PFSK-1 (cell line): ENCODE measurements around the gene TET2.

Experiments
- FOXP2 ChIP-seq: optimal IDR thresholded peaks from 2 replicates; pipeline ENCODE3; 2011; ENCODE audit warnings: borderline replicate concordance, control low read depth, inconsistent platforms; ENCODE audit not compliant: insufficient read depth; ENCODE audit errors: extremely low read length, extremely low read depth
- POLR2AphosphoS5 ChIP-seq: IDR thresholded peaks from 2 replicates; pipeline ENCODE4 v1.6.1; 2012; ENCODE audit warnings: low read depth, mild to moderate bottlenecking, control low read depth, low read length, moderate library complexity
- SIN3A ChIP-seq: IDR thresholded peaks from 2 replicates; pipeline ENCODE4 v1.6.1; 2012; ENCODE audit warnings: mild to moderate bottlenecking, low read length, moderate library complexity, borderline replicate concordance; ENCODE audit not compliant: insufficient read depth
- TAF1 ChIP-seq: IDR thresholded peaks from 2 replicates; pipeline ENCODE4 v1.6.1; 2012; ENCODE audit warnings: low read length, control low read depth, borderline replicate concordance; ENCODE audit not compliant: insufficient read depth
- TF ChIP-seq, protein P1 (sequence below), 2 experiments: IDR thresholded peaks; 2 replicates each; pipeline versions ENCODE4 v1.6.1 to v1.8.0; 2011 to 2012; ENCODE audit warnings: low read depth in 2 of 2, low read length in 2 of 2, control low read depth in 1 of 2, inconsistent platforms in 1 of 2, mild to moderate bottlenecking in 1 of 2, moderate library complexity in 1 of 2; ENCODE audit not compliant: insufficient read depth in 1 of 2

DNA sequence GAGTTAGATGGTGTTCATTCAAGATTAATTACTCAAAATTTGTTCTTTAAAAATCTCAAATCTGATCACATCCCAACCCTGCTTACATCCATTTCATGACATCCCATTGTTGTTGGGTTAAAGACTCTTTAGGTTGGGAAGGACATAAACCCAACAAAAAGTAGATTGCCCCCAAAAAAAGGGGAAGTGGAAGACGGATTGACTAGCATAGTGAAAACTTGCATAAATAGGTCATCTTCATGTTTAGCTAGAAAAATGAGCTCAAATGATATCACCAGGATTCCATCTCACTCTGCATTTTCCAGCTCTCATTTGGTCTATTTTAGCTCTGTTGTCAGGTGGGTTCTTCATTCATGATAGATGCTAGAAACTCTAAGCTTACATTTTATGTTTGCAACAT lies 18.5 kb upstream of the TET2 start:
- no peak for TF ChIP-seq POLR2AphosphoS5
- TF ChIP-seq SIN3A = no peak
- TF ChIP-seq TAF1 = no peak
- TF ChIP-seq, protein P1, sequence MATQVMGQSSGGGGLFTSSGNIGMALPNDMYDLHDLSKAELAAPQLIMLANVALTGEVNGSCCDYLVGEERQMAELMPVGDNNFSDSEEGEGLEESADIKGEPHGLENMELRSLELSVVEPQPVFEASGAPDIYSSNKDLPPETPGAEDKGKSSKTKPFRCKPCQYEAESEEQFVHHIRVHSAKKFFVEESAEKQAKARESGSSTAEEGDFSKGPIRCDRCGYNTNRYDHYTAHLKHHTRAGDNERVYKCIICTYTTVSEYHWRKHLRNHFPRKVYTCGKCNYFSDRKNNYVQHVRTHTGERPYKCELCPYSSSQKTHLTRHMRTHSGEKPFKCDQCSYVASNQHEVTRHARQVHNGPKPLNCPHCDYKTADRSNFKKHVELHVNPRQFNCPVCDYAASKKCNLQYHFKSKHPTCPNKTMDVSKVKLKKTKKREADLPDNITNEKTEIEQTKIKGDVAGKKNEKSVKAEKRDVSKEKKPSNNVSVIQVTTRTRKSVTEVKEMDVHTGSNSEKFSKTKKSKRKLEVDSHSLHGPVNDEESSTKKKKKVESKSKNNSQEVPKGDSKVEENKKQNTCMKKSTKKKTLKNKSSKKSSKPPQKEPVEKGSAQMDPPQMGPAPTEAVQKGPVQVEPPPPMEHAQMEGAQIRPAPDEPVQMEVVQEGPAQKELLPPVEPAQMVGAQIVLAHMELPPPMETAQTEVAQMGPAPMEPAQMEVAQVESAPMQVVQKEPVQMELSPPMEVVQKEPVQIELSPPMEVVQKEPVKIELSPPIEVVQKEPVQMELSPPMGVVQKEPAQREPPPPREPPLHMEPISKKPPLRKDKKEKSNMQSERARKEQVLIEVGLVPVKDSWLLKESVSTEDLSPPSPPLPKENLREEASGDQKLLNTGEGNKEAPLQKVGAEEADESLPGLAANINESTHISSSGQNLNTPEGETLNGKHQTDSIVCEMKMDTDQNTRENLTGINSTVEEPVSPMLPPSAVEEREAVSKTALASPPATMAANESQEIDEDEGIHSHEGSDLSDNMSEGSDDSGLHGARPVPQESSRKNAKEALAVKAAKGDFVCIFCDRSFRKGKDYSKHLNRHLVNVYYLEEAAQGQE (IDR thresholded peaks at IDR 0.05; ENCODE audit: insufficient read depth in 1 of 2, low read depth in 2 of 2, low read length in 2 of 2) = no peak
- TF ChIP-seq FOXP2 = no peak
